Measurements from ENCODE around the gene ATRN.

- no peak for TF ChIP-seq POLR2A (IDR thresholded peaks at IDR 0.05)
- no peak for TF ChIP-seq POLR2AphosphoS5 (IDR thresholded peaks at IDR 0.05)
- TF ChIP-seq CTCF (IDR thresholded peaks at IDR 0.05) = no peak
These were observed 23.5 kb upstream of the ATRN start for GRCh38 chr20:3447321-3447720.
